ENCODE data around the gene UGGT2.
"Not testable (repeated sequence)": the region's sequence is repeated elsewhere in the genome, so short reads cannot be mapped to it uniquely, and the experiment has no call there.

UGGT2 gene

GRCh38 chr13:95896301-95896700 lies 156.9 kb downstream of the UGGT2 start:
- H3K27me3 ChIP-seq (ENCODE audit: control insufficient read depth, insufficient read depth, low read length) = no peaks in the 10 kb centered on the region
- no peaks in the 10 kb centered on the region for H3K4me1 ChIP-seq (ENCODE audit: control insufficient read depth, insufficient read depth, low read length)
- H3K9me3 ChIP-seq (ENCODE audit: control insufficient read depth, insufficient read depth, low read depth, low read length) = no peaks in the 10 kb centered on the region
- peaks cover 8% of the 10 kb centered on the region; the same call in 1 of the 2 replicates for H3K36me3 ChIP-seq (ENCODE audit: control insufficient read depth, insufficient read depth, low read length)
- no peak overlapping the region for H3K4me3 ChIP-seq (ENCODE audit: low read depth, low read length)
- no peak overlapping the region for H3K27ac ChIP-seq (ENCODE audit: low read depth, low read length)
- no peak overlapping the region for H3K9ac ChIP-seq (ENCODE audit: low read length)

DNA sequence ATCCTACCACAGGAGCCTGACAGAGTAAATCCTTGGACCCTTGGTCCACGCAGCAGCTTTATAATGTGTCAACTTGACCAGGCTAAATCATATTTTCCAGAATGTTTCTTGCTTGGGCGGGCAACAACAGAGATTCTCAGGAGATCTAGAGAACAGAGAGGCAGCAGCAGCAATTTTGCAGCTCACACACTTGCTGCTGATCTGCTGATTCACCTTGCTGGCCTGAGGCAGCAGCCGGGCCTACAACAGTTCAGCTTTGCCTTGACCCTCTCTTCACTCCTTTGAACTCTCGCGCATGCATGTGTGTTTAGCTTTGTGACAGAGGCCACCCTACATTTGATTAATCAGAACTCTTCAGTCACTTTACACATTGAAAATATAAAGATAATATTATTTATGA lies 159.3 kb downstream of the UGGT2 start:
- Histone ChIP-seq H3K4me1 (ENCODE audit: control insufficient read depth, insufficient read depth, low read length) (no peaks in the 10 kb centered on the region), H3K9me3 (ENCODE audit: control insufficient read depth, insufficient read depth, low read depth, low read length) (no peaks in the 10 kb centered on the region), H3K4me3 (ENCODE audit: low read depth, low read length) (no peak overlapping the region), H3K27me3 (ENCODE audit: control insufficient read depth, insufficient read depth, low read length) (no peaks in the 10 kb centered on the region), H3K9ac (ENCODE audit: low read length) (no peak overlapping the region), H3K27ac (ENCODE audit: low read depth, low read length) (no peak overlapping the region), H3K36me3 (ENCODE audit: control insufficient read depth, insufficient read depth, low read length) (peaks cover 13% of the 10 kb centered on the region; the same call in 1 of the 2 replicates)

DNA sequence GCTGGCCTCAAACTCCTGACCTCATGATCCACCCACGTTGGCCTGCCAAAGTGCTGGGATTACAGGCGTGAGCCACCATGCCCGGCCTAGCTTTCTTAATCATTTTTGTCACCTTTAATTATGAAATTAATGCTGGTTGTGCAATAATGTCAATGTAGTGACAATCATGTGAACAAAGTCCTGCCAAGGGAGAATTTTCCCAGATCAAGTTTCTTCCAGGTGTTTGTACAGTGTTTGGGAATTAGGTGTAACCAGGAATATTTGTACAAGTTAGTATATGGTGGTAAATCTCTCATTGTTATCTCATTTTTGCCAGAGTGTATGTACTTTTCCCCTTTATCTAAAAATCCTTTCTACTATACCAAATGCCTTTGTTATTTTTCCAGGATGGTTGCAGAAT lies 171.1 kb downstream of the UGGT2 start:
- H3K9ac ChIP-seq (ENCODE audit: low read length) = no peak overlapping the region
- no peak overlapping the region for H3K4me3 ChIP-seq (ENCODE audit: low read depth, low read length)
- H3K27me3 ChIP-seq (ENCODE audit: control insufficient read depth, insufficient read depth, low read length) = no peaks in the 10 kb centered on the region
- no peaks in the 10 kb centered on the region for H3K9me3 ChIP-seq (ENCODE audit: control insufficient read depth, insufficient read depth, low read depth, low read length)
- peaks cover 12% of the 10 kb centered on the region for H3K36me3 ChIP-seq (ENCODE audit: control insufficient read depth, insufficient read depth, low read length)
- no peaks in the 10 kb centered on the region for H3K4me1 ChIP-seq (ENCODE audit: control insufficient read depth, insufficient read depth, low read length)
- H3K27ac ChIP-seq (ENCODE audit: low read depth, low read length) = no peak overlapping the region

- peaks cover 17% of the 10 kb centered on the region for H3K36me3 ChIP-seq (ENCODE audit: control insufficient read depth, insufficient read depth, low read length)
- H3K27me3 ChIP-seq (ENCODE audit: control insufficient read depth, insufficient read depth, low read length) = no peaks in the 10 kb centered on the region
- no peaks in the 10 kb centered on the region for H3K4me1 ChIP-seq (ENCODE audit: control insufficient read depth, insufficient read depth, low read length)
- no peak overlapping the region for H3K9ac ChIP-seq (ENCODE audit: low read length)
- no peaks in the 10 kb centered on the region for H3K9me3 ChIP-seq (ENCODE audit: control insufficient read depth, insufficient read depth, low read depth, low read length)
- H3K27ac ChIP-seq (ENCODE audit: low read depth, low read length) = no peak overlapping the region
- H3K4me3 ChIP-seq (ENCODE audit: low read depth, low read length) = no peak overlapping the region
These were observed 172.9 kb downstream of the UGGT2 start for GRCh38 chr13:95880331-95880730.

- Histone ChIP-seq H3K4me3 (ENCODE audit: low read depth, low read length) (no peak overlapping the region), H3K9me3 (ENCODE audit: control insufficient read depth, insufficient read depth, low read depth, low read length) (no peaks in the 10 kb centered on the region), H3K27me3 (ENCODE audit: control insufficient read depth, insufficient read depth, low read length) (no peaks in the 10 kb centered on the region), H3K36me3 (ENCODE audit: control insufficient read depth, insufficient read depth, low read length) (peaks cover 10% of the 10 kb centered on the region), H3K27ac (ENCODE audit: low read depth, low read length) (no peak overlapping the region), H3K4me1 (ENCODE audit: control insufficient read depth, insufficient read depth, low read length) (no peaks in the 10 kb centered on the region), H3K9ac (ENCODE audit: low read length) (no peak overlapping the region)
These were observed 178.9 kb downstream of the UGGT2 start for GRCh38 chr13:95874286-95874685.

GRCh38 chr13:95870421-95870820 lies 182.8 kb downstream of the UGGT2 start:
- Histone ChIP-seq H3K4me3 (ENCODE audit: low read depth, low read length) (no peak overlapping the region), H3K4me1 (ENCODE audit: control insufficient read depth, insufficient read depth, low read length) (no peaks in the 10 kb centered on the region), H3K36me3 (ENCODE audit: control insufficient read depth, insufficient read depth, low read length) (peaks cover 4% of the 10 kb centered on the region), H3K27me3 (ENCODE audit: control insufficient read depth, insufficient read depth, low read length) (no peaks in the 10 kb centered on the region), H3K27ac (ENCODE audit: low read depth, low read length) (no peak overlapping the region), H3K9ac (ENCODE audit: low read length) (no peak overlapping the region), H3K9me3 (ENCODE audit: control insufficient read depth, insufficient read depth, low read depth, low read length) (no peaks in the 10 kb centered on the region)

- Histone ChIP-seq H3K9ac (ENCODE audit: low read length) (no peak overlapping the region), H3K4me1 (ENCODE audit: control insufficient read depth, insufficient read depth, low read length) (no peaks in the 10 kb centered on the region), H3K27ac (ENCODE audit: low read depth, low read length) (no peak overlapping the region), H3K36me3 (ENCODE audit: control insufficient read depth, insufficient read depth, low read length) (0 out of 2 replicates have a peak, but pooled peaks cover 6% of the 10 kb centered on the region), H3K9me3 (ENCODE audit: control insufficient read depth, insufficient read depth, low read depth, low read length) (no peaks in the 10 kb centered on the region), H3K27me3 (ENCODE audit: control insufficient read depth, insufficient read depth, low read length) (no peaks in the 10 kb centered on the region), H3K4me3 (ENCODE audit: low read depth, low read length) (no peak overlapping the region)
These were observed 188.1 kb downstream of the UGGT2 start for GRCh38 chr13:95865080-95865615.

DNA sequence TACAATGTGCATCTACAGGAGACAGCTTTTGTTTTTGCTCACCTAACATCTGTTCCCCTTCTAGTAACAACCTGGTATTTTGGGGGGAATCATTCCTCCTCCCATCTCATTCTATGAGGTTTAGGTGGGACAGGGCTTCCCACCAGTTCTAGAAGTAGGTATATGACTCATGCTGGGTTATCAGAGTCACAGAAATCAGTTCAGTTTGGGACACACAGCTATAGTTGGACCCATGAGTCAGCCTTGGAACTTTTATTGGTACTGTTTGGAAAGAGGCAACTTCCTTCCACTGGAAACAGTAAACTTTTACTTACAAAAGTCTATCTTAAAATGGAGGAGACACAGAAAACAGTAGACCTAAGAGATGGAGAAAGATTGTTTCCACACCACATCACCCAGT lies 190.8 kb downstream of the UGGT2 start:
- Histone ChIP-seq H3K27me3 (ENCODE audit: control insufficient read depth, insufficient read depth, low read length) (no peaks in the 10 kb centered on the region), H3K27ac (ENCODE audit: low read depth, low read length) (no peak overlapping the region), H3K9ac (ENCODE audit: low read length) (no peak overlapping the region), H3K4me1 (ENCODE audit: control insufficient read depth, insufficient read depth, low read length) (no peaks in the 10 kb centered on the region), H3K4me3 (ENCODE audit: low read depth, low read length) (no peak overlapping the region), H3K9me3 (ENCODE audit: control insufficient read depth, insufficient read depth, low read depth, low read length) (no peaks in the 10 kb centered on the region), H3K36me3 (ENCODE audit: control insufficient read depth, insufficient read depth, low read length) (0 out of 2 replicates have a peak, but pooled peaks cover 6% of the 10 kb centered on the region)

DNA sequence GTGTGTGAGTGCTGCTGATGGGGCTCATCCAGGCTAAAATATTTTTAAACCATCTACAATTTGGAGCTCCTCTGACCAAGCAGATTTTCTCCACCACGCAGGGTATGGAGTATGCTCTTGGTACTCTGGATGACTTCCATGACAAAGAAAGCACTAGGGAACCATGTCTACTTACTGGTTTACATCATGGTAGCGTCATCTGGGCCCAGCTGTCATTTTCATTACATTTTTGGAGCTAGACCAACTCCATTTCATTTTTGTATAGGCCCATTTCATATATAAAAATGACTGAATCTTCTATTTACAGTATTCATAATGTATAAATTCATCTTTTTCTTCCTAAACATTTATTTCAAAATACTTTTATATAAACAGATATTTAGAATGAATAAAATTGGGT lies 191.9 kb downstream of the UGGT2 start:
- Histone ChIP-seq H3K4me1 (ENCODE audit: control insufficient read depth, insufficient read depth, low read length) (no peaks in the 10 kb centered on the region), H3K36me3 (ENCODE audit: control insufficient read depth, insufficient read depth, low read length) (0 out of 2 replicates have a peak, but pooled peaks cover 6% of the 10 kb centered on the region), H3K9me3 (ENCODE audit: control insufficient read depth, insufficient read depth, low read depth, low read length) (no peaks in the 10 kb centered on the region), H3K9ac (ENCODE audit: low read length) (no peak overlapping the region), H3K27me3 (ENCODE audit: control insufficient read depth, insufficient read depth, low read length) (no peaks in the 10 kb centered on the region), H3K27ac (ENCODE audit: low read depth, low read length) (no peak overlapping the region), H3K4me3 (ENCODE audit: low read depth, low read length) (no peak overlapping the region)

DNA sequence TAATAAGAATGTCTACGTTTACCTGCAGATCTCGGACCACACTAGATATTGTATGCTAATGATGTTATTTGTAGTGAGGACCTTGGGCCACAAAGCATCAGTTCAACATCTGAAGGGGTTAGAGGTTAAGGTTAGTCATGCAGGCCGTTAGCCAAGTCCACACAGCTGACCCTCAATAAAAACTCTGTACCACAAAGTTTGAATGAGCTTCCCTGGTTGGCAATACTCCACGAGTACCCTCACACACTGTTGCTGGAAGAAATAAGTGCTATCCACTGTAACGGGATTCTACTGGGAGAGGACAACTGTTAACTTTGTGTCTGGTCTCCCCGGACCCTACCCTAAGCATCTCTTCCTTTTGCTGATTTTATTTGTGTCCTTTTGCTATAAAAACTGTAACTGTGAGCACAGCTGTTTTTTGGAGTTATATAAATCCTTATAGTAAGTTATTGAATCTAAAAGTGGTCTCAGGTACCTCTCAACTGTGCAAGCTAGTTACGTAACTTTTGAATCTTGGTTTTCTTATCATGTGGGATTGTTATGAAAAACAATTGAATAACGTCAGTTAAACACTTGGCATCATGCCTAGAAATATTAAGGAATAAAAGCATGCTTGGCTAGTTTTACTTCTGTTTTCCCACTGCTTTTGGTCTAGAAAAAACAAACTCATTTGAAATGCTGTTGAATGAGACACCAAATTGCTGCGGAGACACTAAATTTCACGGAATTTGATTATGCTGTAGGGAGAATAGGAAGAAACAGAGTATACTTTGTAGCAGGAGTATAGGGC lies 194.7 kb downstream of the UGGT2 start:
- Histone ChIP-seq H3K4me1 (ENCODE audit: control insufficient read depth, insufficient read depth, low read length) (no peaks in the 10 kb centered on the region), H3K27me3 (ENCODE audit: control insufficient read depth, insufficient read depth, low read length) (no peaks in the 10 kb centered on the region), H3K4me3 (ENCODE audit: low read depth, low read length) (no peak overlapping the region), H3K9me3 (ENCODE audit: control insufficient read depth, insufficient read depth, low read depth, low read length) (no peaks in the 10 kb centered on the region), H3K27ac (ENCODE audit: low read depth, low read length) (no peak overlapping the region), H3K36me3 (ENCODE audit: control insufficient read depth, insufficient read depth, low read length) (peaks cover 11% of the 10 kb centered on the region; the same call in 1 of the 2 replicates), H3K9ac (ENCODE audit: low read length) (no peak overlapping the region)

DNA sequence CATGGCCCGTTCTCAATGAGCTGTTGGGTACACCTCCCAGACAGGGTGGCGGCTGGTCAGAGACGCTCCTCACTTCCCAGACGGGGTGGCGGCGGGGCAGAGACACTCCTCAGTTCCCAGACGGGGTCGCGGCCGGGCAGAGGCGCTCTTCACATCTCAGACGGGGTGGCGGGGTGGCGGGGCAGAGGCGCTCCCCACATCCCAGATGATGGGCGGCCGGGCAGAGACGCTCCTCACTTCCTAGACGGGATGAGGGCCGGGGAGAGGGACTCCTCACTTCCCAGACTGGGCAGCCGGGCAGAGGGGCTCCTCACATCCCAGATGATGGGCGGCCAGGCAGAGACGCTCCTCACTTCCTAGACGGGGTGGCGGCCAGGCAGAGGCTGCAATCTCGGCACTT lies 207.5 kb downstream of the UGGT2 start:
- not testable (repeated sequence) for H3K27me3 ChIP-seq (ENCODE audit: control insufficient read depth, insufficient read depth, low read length); H3K27ac ChIP-seq (ENCODE audit: low read depth, low read length); H3K9ac ChIP-seq (ENCODE audit: low read length); H3K4me3 ChIP-seq (ENCODE audit: low read depth, low read length); H3K4me1 ChIP-seq (ENCODE audit: control insufficient read depth, insufficient read depth, low read length)
- Histone ChIP-seq H3K9me3 (ENCODE audit: control insufficient read depth, insufficient read depth, low read depth, low read length) (peaks cover 26% of the 10 kb centered on the region), H3K36me3 (ENCODE audit: control insufficient read depth, insufficient read depth, low read length) (peaks cover 20% of the 10 kb centered on the region)

Measured in HUES6 (cell line).